Measurements from ENCODE around the gene CBY1.
"Not testable (repeated sequence)": the region's sequence is repeated elsewhere in the genome, so short reads cannot be mapped to it uniquely, and the experiment has no call there.

The CBY1 gene

DNA sequence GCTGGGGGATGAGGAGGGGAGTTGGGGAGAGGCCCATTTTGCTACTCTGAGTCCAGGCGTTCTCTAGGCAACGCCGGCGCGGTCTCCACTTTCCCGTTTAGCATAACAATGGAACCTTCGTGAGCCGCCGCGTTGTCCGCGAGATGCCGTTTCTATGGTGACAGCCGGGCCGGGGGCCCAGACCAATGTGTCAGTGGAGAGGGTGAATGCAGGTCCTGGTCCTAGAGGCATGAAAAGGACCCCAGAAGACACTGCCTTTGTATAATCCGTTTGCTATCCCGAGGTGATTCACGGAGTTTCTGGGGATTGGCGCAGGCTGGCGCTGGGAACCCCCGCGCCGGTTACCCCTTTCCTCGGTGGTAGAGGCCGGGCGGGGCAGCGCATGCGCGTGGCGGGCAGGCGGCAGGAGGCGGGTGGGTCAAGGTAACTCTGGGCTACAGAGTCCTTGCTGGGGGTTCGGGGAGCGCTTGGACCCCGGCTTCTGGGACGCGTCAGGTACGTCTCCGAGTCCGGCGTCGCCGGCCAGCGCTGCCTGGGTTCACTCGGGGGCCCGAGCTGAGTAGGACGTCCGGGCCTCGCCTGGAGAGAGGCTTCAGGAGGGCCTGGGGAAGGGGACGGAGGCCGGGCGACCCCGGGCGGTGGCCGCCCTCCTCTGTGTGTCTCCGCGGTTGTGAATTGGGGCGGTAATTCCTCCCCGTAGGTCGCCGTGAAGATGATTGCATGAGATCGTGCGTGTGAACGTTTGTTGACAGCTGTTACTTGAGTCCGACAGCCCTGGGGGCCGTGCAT lies at the start of gene CBY1, which contains the start of gene FAM227A:
Gene CBY1, plus strand, starts transcription at position 383 of the 789 bp plus-strand sequence. CDS start 11,417 bp downstream, outside the sequence.
Gene FAM227A, minus strand, starts transcription at position 137 of the 789 bp plus-strand sequence. CDS start 6,224 bp downstream, outside the sequence.
- DNase-seq = peak; percentile 85

- DNase-seq = no peak
Measured at GRCh38 chr22:38607680-38608079, 48.8 kb upstream of the CBY1 start.

- no peak for DNase-seq
Measured at GRCh38 chr22:38608992-38609750, 47.3 kb upstream of the CBY1 start.

GRCh38 chr22:38610234-38610633 lies 46.2 kb upstream of the CBY1 start:
- no peak for DNase-seq

DNA sequence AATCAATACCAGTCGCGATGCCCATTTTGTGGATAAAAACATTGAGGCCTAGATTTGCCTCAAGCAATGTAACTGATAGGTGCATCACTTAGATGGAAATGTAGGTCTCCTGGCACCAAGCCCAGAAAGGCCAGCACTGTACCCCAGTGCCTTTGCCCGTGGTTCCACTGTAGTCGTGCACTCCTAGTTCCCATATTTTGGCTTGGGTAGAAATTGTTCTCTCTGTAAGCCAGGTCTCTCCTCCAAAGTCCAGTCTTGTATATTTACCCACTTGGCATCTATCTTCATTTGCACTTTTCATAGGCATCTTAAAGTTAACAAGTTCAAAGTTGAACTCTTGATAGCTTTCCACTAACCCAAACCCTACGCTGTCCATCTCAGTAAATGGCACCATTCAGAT lies 44.9 kb upstream of the CBY1 start:
- no peak for DNase-seq

DNA sequence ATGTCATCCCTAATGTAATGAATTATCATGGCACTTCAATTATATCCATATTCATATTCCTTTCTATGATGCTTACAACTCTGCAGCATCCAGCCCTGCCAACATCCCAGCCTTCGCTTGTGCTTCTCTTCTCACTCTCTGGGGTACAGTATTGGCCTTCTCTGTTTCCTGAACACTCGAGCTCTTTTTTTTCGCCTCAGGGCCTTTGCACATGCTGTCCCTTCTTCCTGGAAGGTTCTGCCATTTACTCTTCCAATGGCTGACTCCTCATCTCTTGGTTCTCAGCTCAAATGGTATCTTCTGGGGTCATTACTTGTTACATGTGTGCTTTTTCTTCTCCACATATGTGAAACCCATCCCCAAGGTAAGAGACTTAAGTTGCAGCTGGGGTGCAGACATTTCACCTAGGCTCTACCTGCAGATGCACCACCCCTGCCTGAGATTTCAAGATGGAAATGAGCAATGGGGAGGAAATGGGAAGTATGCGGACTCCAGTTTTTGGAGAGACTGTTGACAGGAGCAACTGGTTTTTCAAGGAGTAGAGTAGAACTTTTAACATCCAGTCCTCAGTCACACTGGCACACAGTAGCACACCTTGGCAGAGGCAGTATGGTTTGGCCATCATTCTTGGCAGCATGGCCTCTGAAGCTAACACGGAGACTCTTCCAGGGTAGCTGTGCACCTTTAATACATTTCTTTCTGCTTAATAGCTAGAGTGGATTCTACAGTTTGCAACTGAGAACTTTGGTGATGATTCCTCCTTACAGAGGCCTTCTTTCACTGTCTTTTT lies 44.0 kb upstream of the CBY1 start:
- DNase-seq = no peak

GRCh38 chr22:38613588-38613987 lies 42.9 kb upstream of the CBY1 start:
- DNase-seq = no peak

DNA sequence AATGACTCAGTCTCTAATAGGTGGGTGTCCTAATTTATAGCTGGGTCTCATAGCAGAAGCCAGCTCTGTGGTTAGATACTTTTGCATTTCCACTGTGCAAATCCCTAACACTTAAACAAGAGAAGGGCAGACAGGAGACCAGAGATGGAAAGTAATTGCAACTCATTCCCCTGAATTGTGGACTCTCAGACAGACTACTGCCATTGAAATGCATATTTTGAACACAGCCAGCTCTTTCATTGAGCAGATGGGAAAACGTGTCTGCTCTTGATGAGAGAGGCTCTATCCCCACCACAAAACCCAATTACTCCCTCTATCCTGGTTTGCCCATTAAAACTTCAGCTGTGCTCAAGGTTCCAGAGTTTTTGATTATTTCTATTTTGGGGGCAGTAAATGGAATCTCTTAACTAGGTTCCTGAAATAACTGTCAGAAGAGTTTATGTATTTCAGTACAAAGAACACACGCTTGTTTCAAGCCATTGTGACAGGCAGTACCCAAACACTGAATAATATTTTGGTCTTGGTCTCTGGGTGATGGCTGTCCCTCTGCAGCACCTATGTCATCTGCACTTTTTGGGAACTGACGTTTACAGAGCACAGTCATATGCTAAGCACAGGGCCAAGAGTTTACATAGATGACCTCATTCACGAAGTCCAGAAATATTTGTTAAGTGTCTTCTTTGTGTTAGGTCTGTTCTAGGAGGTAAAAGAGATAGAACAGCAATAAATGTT lies 41.9 kb upstream of the CBY1 start:
- DNase-seq = no peak

- DNase-seq = not testable (repeated sequence)
Measured at GRCh38 chr22:38615064-38615405, 41.4 kb upstream of the CBY1 start.

DNA sequence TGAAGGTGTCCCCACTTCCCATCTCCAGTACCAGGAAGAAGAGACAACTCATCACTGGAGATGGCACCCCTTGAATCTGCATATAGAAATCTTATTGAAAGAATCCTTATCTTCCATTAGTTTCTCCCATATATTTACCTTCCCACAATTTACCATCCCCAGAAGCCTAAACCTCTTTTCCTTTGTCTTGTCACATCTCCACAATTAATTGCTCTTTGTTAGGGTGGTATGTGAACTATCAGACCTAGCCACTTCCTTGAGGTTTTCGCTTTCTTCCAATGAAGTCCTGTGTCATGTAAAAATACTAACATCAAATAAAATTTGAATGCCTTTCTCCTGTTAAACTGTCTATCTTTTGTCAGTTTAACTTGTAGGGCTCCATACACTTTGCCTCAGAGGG lies 38.2 kb upstream of the CBY1 start:
- no peak for DNase-seq

- no peak for DNase-seq
Measured at GRCh38 chr22:38618682-38619081, 37.8 kb upstream of the CBY1 start.

- DNase-seq = no peak
Measured at GRCh38 chr22:38623351-38623750, 33.1 kb upstream of the CBY1 start.

DNA sequence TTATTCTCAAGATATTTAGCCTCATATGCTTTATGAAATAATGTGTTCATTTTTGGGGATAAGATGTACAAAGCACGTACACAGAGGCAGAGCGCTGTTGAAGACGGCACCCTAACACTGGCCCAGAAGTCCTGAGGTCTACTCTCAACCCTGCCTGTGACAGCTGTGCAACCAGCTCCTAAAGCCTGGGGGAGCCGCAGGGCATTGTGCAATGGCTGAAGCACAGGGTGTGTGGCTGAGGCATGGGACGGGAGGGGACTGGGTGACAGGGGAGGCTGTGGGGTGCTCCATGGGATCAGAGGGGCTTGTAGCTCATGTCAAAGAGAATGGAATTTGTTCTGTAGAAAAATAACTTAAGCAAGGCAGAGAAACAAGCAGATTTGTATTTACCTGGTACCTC lies 28.0 kb upstream of the CBY1 start:
- no peak for DNase-seq

- DNase-seq = no peak
Measured at GRCh38 chr22:38629108-38629507, 27.3 kb upstream of the CBY1 start.

GRCh38 chr22:38631724-38632123 lies 24.7 kb upstream of the CBY1 start:
- DNase-seq = no peak

- DNase-seq = no peak
Measured at GRCh38 chr22:38632528-38632927, 23.9 kb upstream of the CBY1 start.

DNA sequence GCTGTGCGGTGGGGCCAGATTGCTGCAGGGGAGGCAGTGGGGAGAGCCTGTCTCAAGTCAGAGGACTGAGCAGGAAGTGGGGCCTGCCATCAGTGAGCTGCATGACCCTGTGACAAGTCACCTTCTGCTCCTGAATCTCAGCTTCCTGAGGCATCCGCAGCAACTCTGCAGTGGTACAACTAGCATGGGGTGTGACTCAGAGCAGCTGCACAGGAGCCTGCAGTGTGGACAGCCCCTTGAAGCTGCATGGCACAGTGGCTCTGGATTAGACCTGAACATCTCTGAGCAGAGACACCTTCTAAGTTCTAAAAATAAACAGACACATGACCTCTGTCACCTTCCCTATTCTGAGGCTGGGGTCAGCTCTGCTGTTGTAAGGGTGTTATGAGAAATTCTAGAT lies 18.2 kb upstream of the CBY1 start:
- DNase-seq = no peak

- DNase-seq = no peak
Measured at GRCh38 chr22:38638728-38639127, 17.7 kb upstream of the CBY1 start.

GRCh38 chr22:38641476-38642040 lies 14.9 kb upstream of the CBY1 start:
- no peak for DNase-seq

DNA sequence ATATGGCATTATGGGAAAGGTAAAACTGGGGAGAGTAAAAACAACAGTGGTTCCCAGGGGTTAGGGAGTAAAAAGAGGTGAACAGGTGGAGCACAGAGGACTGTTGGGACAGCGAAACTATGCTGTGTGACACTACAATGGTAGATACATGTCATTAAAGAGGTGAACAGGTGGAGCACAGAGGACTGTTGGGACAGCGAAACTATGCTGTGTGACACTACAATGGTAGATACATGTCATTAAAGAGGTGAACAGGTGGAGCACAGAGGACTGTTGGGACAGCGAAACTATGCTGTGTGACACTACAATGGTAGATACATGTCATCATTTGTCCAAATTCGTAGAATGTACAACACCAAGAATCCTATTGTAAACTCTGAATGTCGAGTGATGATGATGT lies 12.2 kb upstream of the CBY1 start:
- DNase-seq = not testable (repeated sequence)

DNA sequence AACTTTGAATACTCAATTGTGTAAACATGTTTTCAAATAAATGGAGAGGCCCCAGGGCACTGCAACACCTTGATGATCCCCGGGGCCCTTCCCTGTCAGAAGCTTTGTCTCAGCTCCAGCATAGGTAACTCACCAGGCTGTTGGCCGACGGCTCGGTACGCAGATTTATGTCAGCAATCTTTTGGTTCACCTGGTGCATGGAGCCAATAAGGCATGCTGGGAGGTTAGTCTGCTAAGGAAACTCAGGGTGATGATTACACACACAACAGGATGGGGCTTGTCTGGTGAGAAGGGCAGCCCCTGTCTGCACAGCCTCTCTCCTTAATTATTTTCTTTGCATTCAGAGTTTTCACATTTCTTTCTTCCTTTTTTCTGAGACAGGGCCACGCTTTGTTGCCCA lies 11.0 kb upstream of the CBY1 start:
- DNase-seq = no peak

DNA sequence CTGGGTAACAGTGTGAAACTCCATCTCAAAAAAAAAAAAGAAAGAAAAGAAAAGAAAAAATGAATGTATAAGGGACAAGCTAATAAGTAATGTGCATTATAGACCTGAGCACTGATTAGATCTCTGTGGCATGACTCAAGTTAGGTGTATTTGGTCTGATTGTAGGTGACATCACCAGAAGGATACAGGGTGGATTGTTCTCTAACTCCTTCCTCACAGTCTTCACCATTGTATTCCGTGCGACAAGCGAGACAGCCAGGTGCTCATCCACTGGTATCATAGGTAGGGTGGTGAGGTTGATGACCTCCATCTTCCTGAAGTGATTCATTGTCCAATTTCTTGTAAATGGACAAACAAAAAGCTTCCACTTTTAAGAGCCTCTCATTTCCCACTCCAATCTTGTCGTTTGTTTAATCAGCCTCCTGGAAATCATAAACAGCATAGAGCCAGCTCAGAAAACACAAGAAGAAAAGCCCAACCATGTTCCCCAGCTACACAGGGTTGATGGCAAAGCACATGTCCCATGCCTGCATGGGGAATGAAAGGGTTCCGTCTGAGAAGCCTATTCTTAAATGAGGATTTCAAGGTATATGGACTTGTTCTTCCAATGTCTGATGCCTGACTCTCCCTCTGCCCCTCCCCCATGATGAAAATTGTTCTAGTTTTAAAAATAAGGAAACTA lies 6.5 kb upstream of the CBY1 start:
- DNase-seq = no peak

Measured in fibroblast of skin of right biceps (primary cell).